SIG-M5 treated with dmso at 0.1 percent for 504 hours (cell line): Measurements from ENCODE around the gene PTPRH.
"Not testable (repeated sequence)": the region's sequence is repeated elsewhere in the genome, so short reads cannot be mapped to it uniquely, and the experiment has no call there.

ENCODE experiments used
- DNase-seq: peaks from one replicate; lab custom pipeline; 2025; ENCODE audit not compliant: unreplicated experiment; lab: John Stamatoyannopoulos, UW

Gene PTPRH

DNA sequence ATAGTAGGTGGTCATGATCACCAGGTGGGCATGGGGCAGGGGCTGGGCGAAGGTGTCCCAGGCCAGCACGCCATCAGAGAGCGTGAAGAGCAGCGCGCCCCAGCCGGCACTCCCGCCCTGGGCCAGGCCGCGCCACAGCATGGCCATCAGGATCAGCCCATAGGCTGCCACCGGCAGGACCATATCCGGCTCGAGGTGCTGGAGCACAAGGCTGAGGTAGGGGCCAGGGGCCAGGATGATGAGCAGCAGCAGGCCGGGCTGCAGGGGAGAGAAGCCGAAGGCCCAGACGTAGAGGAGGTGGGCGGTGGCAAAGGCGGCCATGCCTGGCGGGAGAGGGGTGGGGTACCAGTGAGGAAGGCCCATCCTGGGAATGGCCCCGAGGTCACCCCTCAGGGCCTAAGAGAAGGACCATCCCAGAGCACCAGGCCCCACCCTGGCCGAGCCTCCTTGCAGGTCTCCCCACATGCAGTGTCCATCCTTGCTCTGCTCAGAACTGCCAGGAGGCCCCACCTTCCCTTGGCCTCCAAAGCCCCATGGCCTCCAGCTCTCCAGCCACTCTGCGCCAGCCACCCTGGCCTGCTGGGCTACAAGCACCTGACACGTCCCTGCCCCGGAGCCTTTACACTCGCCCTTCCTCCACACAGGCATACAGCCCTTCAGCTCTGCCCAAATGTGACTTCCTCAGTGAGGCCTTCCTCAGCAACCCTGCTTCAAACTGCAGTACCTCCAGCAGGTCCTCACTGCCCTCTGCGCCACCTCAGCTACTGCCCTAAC is 18.1 kb upstream of the PTPRH start:
- no peak for DNase-seq

GRCh38 chr19:55226788-55227187 is 17.5 kb upstream of the PTPRH start:
- no peak for DNase-seq

- DNase-seq, result no peak
Observed at GRCh38 chr19:55226273-55226672, 17.0 kb upstream of the PTPRH start.

DNA sequence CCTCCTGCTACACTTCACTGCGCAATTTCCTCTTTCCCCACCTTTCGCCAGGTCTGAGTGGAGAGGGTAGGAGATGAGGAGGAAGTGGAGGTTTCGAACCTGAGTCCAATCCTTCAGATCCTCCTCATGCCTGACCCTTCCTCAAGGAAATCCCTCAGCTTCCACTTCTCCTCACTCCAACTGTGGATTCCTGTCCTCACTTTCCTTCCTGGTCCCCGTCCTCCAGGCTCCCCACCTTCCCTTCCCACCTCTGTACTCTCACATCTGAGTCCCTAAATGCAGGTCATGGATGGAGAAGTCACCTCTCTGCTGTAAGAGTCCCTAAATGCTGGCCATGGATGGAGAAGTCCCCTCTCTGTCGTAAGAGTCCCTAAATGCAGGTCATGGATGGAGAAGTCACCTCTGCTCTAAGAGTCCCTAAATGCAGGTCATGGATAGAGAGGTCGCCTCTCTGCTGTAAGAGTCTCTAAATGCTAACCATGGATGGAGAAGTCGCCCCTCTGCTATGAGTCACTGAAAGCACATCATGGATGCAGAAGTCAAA is 16.2 kb upstream of the PTPRH start:
- DNase-seq, result no peak

DNA sequence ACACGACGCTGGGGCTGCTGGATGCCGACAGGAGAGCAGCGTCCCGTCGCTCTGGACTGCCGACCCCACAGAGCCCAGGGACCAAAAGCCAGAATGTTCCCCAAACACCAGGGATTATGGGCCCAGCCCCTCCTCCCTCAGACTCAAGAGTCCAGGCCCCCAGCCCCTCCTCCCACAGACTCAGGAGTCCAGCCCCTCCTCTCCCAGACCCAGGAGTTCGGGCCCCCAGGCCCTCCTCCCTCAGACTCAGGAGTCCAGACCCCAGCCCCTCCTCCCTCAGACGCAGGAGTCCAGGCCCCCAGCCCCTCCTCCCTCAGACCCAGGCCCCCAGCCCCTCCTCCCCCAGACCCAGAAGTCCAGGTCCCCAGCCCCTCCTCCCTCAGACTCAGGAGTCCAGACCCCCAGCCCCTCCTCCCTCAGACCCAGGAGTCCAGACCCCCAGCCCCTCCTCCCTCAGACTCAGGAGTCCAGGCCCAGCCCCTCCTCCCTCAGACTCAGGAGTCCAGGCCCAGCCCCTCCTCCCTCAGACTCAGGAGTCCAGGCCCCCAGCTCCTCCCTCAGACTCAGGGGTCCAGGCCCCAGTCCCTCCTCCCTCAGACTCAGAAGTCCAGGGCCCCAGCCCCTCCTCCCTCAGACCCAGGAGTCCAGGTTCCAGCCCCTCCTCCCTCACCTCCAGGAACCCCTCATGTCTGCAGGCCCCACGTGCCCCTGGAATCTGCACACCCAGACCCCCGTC is 15.5 kb upstream of the PTPRH start:
- DNase-seq, result not testable (repeated sequence)

DNA sequence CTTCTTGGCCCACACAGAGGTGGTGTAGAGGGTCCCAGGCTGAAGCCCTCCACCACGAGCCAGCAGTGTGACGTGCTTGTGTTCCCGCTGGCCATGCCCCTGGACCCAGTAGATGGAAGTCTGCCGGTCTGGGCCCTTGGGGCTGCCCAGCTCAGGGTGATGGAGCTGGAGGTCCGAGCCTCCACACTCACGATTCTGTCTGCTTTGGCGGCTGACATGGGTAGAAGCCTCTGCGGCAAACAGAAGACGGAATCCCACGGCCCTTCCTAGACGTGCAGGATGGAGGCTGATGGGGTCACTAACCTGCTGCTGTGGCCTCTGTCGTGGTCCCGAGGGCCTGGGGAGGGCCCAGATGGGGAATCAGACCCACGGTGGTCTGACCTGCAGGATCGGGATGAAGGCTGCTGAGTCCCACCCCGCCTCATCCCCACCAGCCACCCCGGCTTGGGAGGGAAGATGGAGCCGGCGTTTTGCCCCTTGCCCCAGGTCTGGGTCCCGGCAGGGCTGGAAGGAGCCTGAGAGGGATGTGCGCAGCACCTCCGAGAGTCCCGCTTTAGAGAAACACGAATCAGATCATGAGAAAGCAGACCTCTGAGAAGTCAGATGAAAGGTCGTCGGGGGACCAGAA is 14.9 kb upstream of the PTPRH start:
- no peak for DNase-seq

- DNase-seq, result no peak
Observed at GRCh38 chr19:55223291-55224037, 14.2 kb upstream of the PTPRH start.

GRCh38 chr19:55220525-55220924 is 11.2 kb upstream of the PTPRH start:
- no peak for DNase-seq

GRCh38 chr19:55216461-55217198 is 7.3 kb upstream of the PTPRH start:
- peak; percentile 95 for DNase-seq

- no peak for DNase-seq
Observed at GRCh38 chr19:55213547-55213946, 4.2 kb upstream of the PTPRH start.

DNA sequence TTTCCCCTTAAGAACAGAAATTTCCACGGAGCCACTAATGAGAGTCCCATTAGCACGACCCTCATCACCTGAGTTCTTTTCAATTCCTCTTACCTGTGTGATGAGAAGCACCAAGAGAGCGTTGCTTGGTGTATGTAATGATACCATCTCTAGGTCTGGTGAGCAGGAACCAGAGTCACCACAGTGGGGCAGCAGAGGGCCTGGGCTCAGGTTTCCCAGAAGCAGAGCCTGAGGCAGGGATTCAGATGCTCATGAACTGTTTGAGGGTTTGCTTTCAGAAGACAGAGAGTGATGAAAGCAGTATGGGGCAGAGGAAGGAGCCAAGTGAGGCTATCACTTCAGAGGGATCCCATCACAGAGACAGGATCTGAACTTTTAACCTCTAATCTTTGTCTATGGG is 3.1 kb upstream of the PTPRH start:
- DNase-seq, result peak; percentile 76

DNA sequence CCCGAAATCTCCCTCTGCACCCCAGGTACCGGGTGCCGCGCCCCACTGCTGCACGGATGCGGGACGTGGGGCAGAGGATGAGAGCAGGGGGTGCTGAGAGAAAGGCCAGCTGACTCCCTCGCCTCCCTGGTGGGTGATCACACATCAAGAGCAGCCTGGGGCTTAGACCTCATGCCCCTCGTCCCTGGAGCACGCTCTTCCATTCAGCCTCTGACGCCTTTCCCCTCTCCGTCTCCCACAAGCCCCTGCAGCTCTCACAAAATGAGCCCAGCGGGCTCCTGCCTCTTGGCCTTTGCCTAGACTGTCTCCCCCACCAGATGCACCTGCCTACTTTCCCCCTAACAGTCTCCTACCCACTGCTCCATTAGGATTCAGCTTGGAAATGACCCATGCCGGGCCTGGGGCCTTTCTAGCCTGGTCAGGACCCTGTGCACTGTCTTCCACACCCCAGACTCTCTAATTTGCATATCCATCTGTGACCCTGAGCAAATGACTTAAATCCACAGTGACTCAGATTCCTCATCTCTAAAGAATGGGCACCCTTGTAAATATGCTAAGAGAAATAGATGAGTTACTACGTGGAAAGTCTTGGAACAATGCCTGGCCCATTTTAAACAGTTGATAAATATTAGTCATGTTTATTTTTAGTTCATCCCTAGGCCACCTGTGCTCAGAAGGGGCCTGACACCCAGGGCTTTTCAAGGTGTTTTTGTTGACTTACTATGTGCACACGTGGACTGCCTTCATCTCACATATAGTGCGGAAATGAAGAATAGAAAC is 582 bp upstream of the PTPRH start:
- DNase-seq, result peak; percentile 51

- DNase-seq, result peak; percentile 76
Observed at GRCh38 chr19:55206664-55207500, 2.4 kb downstream of the PTPRH start.

GRCh38 chr19:55202199-55202598 is 7.1 kb downstream of the PTPRH start:
- not testable (repeated sequence) for DNase-seq

DNA sequence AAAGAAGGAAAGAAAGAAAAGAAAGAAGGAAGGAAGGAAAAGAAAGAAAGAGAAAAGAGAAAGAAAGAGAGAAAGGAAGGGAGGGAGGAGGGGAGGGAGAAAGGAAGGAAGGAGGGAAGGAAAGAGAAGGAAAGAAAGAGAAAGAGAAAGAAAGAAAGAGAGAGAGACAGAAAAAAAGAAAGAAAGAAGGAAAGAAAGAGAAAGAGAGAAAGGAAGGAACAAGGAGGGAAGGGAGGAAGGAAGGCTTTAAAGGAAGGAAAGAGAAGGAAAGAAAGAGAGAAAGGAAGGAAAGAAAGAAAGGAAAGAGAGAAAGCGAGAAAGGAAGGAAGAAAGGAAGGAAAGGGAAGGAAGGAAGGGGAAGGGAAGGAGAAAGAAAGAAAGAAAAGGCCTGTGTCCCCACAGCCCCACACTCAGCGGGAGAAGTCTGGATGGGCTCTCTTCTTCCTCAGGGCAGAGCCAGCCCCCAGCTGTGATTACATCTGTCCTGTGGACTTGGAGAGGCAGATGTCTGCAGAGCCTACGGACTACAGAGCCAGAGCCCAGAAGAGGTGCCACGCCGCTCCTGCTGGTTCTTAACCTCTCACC is 9.6 kb downstream of the PTPRH start:
- DNase-seq, result no peak

DNA sequence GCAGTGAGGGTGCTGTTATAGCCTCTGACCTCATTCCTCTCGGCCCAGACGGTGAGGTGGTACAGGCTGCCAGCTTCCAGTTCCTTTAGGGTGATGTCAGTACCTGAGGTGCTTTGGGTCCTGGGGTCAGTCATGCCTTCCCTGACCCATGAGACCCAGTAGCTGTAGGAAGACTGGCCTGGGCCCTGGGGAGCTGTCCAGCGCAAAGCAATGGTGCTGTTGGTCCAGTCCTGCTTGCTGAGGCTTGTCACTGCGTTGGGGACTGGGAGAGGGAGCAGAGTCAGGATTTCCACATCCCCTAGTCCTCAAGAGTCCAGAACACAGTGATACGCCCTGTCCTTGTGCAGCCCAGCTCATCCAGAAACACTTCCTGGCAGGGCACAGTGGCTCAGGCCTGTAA is 10.7 kb downstream of the PTPRH start:
- no peak for DNase-seq

GRCh38 chr19:55197528-55197927 is 11.8 kb downstream of the PTPRH start:
- DNase-seq, result no peak

DNA sequence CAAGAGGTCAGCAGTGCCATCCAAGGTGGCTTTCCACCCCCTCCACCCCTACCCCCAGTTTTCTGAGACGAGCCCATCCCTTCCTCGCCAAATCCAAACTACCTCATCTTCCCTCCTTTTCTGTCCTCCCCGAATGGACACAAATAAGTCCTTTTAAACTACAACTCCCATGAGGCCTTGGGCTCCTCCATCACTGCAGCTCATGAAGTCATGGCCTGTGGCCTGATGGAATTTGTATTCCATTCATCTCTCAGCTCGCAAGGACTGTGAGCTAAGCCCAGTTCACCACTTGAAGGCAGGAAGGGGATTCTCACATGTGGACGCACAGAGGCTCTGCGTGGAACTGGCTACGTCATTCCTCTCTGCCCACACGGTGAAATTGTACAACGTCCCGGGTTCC is 12.5 kb downstream of the PTPRH start:
- no peak for DNase-seq
